PFSK-1 (cell line): ENCODE data around the gene ASMTL.

Source experiments
- FOXP2 ChIP-seq: optimal IDR thresholded peaks from 2 replicates; pipeline ENCODE3; 2011; ENCODE audit warnings: borderline replicate concordance, control low read depth, inconsistent platforms; ENCODE audit not compliant: insufficient read depth; ENCODE audit errors: extremely low read length, extremely low read depth
- POLR2AphosphoS5 ChIP-seq: IDR thresholded peaks from 2 replicates; pipeline ENCODE4 v1.6.1; 2012; ENCODE audit warnings: low read depth, mild to moderate bottlenecking, control low read depth, low read length, moderate library complexity
- REST ChIP-seq, 2 experiments: IDR thresholded peaks; 2 replicates each; pipeline versions ENCODE4 v1.6.1 to v1.8.0; 2011 to 2012; ENCODE audit warnings: low read depth in 2 of 2, low read length in 2 of 2, control low read depth in 1 of 2, inconsistent platforms in 1 of 2, mild to moderate bottlenecking in 1 of 2, moderate library complexity in 1 of 2; ENCODE audit not compliant: insufficient read depth in 1 of 2
- SIN3A ChIP-seq: IDR thresholded peaks from 2 replicates; pipeline ENCODE4 v1.6.1; 2012; ENCODE audit warnings: mild to moderate bottlenecking, low read length, moderate library complexity, borderline replicate concordance; ENCODE audit not compliant: insufficient read depth
- TAF1 ChIP-seq: IDR thresholded peaks from 2 replicates; pipeline ENCODE4 v1.6.1; 2012; ENCODE audit warnings: low read length, control low read depth, borderline replicate concordance; ENCODE audit not compliant: insufficient read depth

The ASMTL gene

GRCh38 chrX:1442016-1442665 is 10.6 kb downstream of the ASMTL start:
- TF ChIP-seq POLR2AphosphoS5 = no peak
- no peak for TF ChIP-seq FOXP2
- TF ChIP-seq TAF1 = no peak
- TF ChIP-seq SIN3A = no peak
- no peak for TF ChIP-seq REST (IDR thresholded peaks at IDR 0.05; ENCODE audit: insufficient read depth in 1 of 2, low read depth in 2 of 2, low read length in 2 of 2)

DNA sequence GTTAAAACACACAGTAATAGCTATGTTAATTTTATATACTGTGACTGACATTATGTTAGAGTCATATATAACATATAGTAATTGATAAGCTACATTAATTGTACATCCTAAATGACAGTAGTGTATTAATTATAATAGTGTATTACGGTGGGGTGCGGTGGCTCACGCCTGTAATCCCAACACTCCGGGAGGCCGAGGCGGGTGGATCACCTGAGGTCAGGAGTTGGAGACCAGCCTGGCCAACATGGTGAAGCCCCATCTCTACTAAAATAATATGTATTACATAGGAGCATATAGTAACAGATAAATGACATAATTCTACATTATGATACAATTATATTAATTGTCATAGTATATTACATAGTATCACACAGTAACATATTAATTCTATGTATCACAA is 12.2 kb downstream of the ASMTL start:
- TF ChIP-seq TAF1 (no peak), FOXP2 (no peak), POLR2AphosphoS5 (no peak), SIN3A (no peak), REST (IDR thresholded peaks at IDR 0.05; ENCODE audit: insufficient read depth in 1 of 2, low read depth in 2 of 2, low read length in 2 of 2) (no peak)

GRCh38 chrX:1435241-1435895 is 17.3 kb downstream of the ASMTL start:
- TF ChIP-seq FOXP2 (no peak), POLR2AphosphoS5 (no peak)

DNA sequence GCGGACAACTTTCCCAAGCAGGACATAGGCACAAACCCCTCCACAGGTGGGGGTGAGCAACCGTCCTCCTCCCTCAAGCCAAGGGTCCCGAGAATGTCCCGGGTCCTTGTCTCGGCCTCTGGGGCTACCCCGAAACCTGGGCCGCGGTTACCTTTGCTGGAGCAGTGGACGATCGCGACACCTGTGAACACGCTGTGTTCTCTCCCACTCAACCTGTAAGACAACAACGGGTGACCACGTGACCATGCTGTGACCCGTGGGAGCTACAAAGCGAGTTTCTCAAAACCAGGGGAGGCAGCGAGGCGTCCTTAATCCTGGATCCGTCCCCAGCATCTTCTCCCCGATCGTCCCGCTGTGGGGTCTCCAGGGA is 17.9 kb downstream of the ASMTL start:
- no peak for TF ChIP-seq POLR2AphosphoS5
- TF ChIP-seq REST (IDR thresholded peaks at IDR 0.05; ENCODE audit: insufficient read depth in 1 of 2, low read depth in 2 of 2, low read length in 2 of 2) = no peak
- no peak for TF ChIP-seq SIN3A
- TF ChIP-seq TAF1 = no peak
- TF ChIP-seq FOXP2 = no peak

GRCh38 chrX:1433646-1434357 is 18.9 kb downstream of the ASMTL start:
- TF ChIP-seq REST (IDR thresholded peaks at IDR 0.05; ENCODE audit: insufficient read depth in 1 of 2, low read depth in 2 of 2, low read length in 2 of 2) (no peak), TAF1 (no peak), SIN3A (no peak), FOXP2 (no peak)
